Lower lobe of right lung (tissue), 2 donors: ENCODE results near the gene TENM4. TPM values are rescaled to one million over a fixed set of nuclear protein-coding genes. Genes with fewer than 3 reads are reported as not detected.

Experiments
- ATAC-seq, 2 donors: fragments of 200-7000 bp; cut with Tn5 transposase; one replicate each; pipeline ENCODE4 v1.9.1; 2020 to 2022; ENCODE audit warnings: mild to moderate bottlenecking in 2 of 2, moderate library complexity in 2 of 2
- DNase-seq: peaks from one replicate; pipeline ENCODE4 v3.0.0-alpha.2; 2020
- H3K27ac ChIP-seq: fragments of 200-600 bp; one replicate; pipeline ENCODE4 v1.8.0; 2022
- H3K27me3 ChIP-seq: fragments of 200-600 bp; one replicate; pipeline ENCODE4 v1.8.0; 2022; ENCODE audit warnings: low read depth
- H3K36me3 ChIP-seq: fragments of 200-600 bp; one replicate; pipeline ENCODE4 v1.8.0; 2022; ENCODE audit warnings: mild to moderate bottlenecking
- H3K4me1 ChIP-seq: fragments of 200-600 bp; one replicate; pipeline ENCODE4 v1.8.0; 2022
- H3K4me3 ChIP-seq: fragments of 200-600 bp; one replicate; pipeline ENCODE4 v1.8.0; 2022; ENCODE audit warnings: mild to moderate bottlenecking
- H3K9me3 ChIP-seq: fragments of 200-600 bp; one replicate; pipeline ENCODE4 v1.8.0; 2022
- intact Hi-C: fragments of 100-400 bp; cut with DNase I; formaldehyde crosslinking; loops from one replicate; pipeline ENCODE4 v1.11.0; 2022
- total RNA-seq: library from RNA; stranded (reverse); fragmentation: NEBNext Ultra II Directional; extraction: Animal tissue kit (Norgen Biotek cat#: 25700); gene quantifications from one replicate; pipeline ENCODE4 v1.2.1, GENCODE V29; 2021
- TF ChIP-seq, protein P1 (sequence below): fragments of 200-600 bp; IDR thresholded peaks from one replicate; pipeline ENCODE4 v1.8.0; 2022; ENCODE audit warnings: antibody characterized with exemption, mild to moderate bottlenecking
- donor health status: DM: no; HTN: yes; CAD: no; lungs with severe emphysema.

TENM4 gene
- total RNA-seq, 1 donor from 2014 or later: 1.1 TPM

GRCh38 chr11:78742430-78742829 is 698.4 kb downstream of the TENM4 start:
- intact Hi-C loops: no loop called here
- DNase-seq (peak; percentile 74), ATAC-seq (peak; percentile 81 to 90)
- H3K4me3 ChIP-seq: no peak overlapping the region
- no peak overlapping the region for H3K27ac ChIP-seq
- TF ChIP-seq, protein P1, sequence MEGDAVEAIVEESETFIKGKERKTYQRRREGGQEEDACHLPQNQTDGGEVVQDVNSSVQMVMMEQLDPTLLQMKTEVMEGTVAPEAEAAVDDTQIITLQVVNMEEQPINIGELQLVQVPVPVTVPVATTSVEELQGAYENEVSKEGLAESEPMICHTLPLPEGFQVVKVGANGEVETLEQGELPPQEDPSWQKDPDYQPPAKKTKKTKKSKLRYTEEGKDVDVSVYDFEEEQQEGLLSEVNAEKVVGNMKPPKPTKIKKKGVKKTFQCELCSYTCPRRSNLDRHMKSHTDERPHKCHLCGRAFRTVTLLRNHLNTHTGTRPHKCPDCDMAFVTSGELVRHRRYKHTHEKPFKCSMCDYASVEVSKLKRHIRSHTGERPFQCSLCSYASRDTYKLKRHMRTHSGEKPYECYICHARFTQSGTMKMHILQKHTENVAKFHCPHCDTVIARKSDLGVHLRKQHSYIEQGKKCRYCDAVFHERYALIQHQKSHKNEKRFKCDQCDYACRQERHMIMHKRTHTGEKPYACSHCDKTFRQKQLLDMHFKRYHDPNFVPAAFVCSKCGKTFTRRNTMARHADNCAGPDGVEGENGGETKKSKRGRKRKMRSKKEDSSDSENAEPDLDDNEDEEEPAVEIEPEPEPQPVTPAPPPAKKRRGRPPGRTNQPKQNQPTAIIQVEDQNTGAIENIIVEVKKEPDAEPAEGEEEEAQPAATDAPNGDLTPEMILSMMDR: no peak
- H3K36me3 ChIP-seq: no peaks in the 10 kb centered on the region
- H3K9me3 ChIP-seq: no peaks in the 10 kb centered on the region
- no peaks in the 10 kb centered on the region for H3K27me3 ChIP-seq
- H3K4me1 ChIP-seq: no peaks in the 10 kb centered on the region

DNA sequence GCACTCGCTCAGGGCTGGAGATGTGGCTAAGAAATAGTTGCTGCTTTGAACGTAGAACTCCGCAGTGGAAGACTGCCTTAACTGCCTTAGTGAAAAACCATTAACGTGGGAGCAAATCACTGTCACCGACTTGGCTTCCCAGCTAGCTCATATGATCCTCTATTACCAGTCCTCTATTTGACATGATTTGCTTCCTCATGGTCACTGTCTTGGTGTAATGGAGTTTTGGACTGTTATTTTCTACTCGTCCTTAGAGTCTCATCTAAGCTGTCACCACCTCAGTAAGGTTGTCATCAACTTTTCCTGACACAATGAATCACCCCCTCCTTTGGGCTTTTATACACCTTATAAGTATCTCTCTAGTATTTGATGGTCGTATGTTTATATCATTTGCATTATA is 699.1 kb downstream of the TENM4 start:
- H3K4me1 ChIP-seq: no peaks in the 10 kb centered on the region
- no peaks in the 10 kb centered on the region for H3K27me3 ChIP-seq
- DNase-seq (no peak), ATAC-seq (no peak)
- no peak overlapping the region for H3K4me3 ChIP-seq
- H3K36me3 ChIP-seq: no peaks in the 10 kb centered on the region
- TF ChIP-seq, protein P1: no peak
- H3K9me3 ChIP-seq: no peaks in the 10 kb centered on the region
- no peak overlapping the region for H3K27ac ChIP-seq
- intact Hi-C loops: no loop called here

GRCh38 chr11:78740199-78741071 is 700.4 kb downstream of the TENM4 start:
- intact Hi-C loops: no loop called here
- no peaks in the 10 kb centered on the region for H3K9me3 ChIP-seq
- H3K36me3 ChIP-seq: no peaks in the 10 kb centered on the region
- DNase-seq: no peak
- H3K4me1 ChIP-seq: no peaks in the 10 kb centered on the region
- ATAC-seq: no peak
- no peaks in the 10 kb centered on the region for H3K27me3 ChIP-seq
- TF ChIP-seq, protein P1: no peak
- no peak overlapping the region for H3K27ac ChIP-seq
- no peak overlapping the region for H3K4me3 ChIP-seq

DNA sequence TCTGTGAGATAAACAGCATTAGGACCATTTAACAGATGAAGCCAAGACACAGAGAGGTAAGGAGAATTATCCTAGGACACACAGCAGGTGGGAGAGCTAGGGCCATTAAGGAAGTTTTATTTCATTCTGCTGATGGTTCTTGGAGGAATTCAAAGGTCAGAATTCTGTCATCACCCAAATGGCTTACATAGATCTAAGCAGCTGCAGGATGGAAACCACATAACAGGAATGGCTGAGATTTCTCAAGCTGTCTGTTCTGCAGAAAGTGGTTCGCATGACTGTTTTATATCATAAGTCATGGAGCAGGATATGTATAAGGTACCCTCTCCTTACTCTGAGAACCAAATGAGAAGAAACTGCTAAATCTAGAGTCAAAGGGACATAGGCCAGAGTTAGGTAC is 702.9 kb downstream of the TENM4 start:
- Histone ChIP-seq H3K4me1 (no peaks in the 10 kb centered on the region), H3K4me3 (no peak overlapping the region), H3K27me3 (no peaks in the 10 kb centered on the region), H3K36me3 (no peaks in the 10 kb centered on the region), H3K9me3 (no peaks in the 10 kb centered on the region), H3K27ac (no peak overlapping the region)
- DNase-seq: no peak
- intact Hi-C loops: no loop called here
- no peak for ATAC-seq
- TF ChIP-seq, protein P1: no peak

GRCh38 chr11:78737301-78737700 is 703.5 kb downstream of the TENM4 start:
- Histone ChIP-seq H3K27ac (no peak overlapping the region), H3K27me3 (no peaks in the 10 kb centered on the region), H3K36me3 (no peaks in the 10 kb centered on the region), H3K4me3 (no peak overlapping the region), H3K9me3 (no peaks in the 10 kb centered on the region), H3K4me1 (no peaks in the 10 kb centered on the region)
- TF ChIP-seq, protein P1: no peak
- no peak for ATAC-seq
- intact Hi-C loops: no loop called here
- no peak for DNase-seq
